HEK293 (cell line): ENCODE data around the gene SLC38A5.

Experiments
- CTCF ChIA-PET: fragments of 350-600 bp; formaldehyde crosslinking; extraction: SDS; loops from one replicate; lab custom pipeline; 2021; ENCODE audit warnings: antibody characterized with exemption; lab: Yijun Ruan, JAX
- POLR2A ChIA-PET: fragments of 300-600 bp; formaldehyde crosslinking; extraction: SDS; loops from one replicate; lab custom pipeline; 2020; ENCODE audit warnings: antibody characterized with exemption, inconsistent platforms; lab: Yijun Ruan, JAX
- H3K27ac ChIP-seq: fragments of 200-500 bp; sonication (Bioruptor generic); 2 replicates; pipeline ENCODE4 v1.5.1; 2014; ENCODE audit warnings: low read depth, low read length, control low read depth, inconsistent platforms; ENCODE audit errors: extremely low read depth
- H3K36me3 ChIP-seq, 2 experiments: fragments of 200-500 bp in 1 of 2; sonication (Bioruptor generic) in 1 of 2; 1 replicate in 1 of 2; 2 replicates in 1 of 2; pipeline ENCODE4 v1.5.1; 2014 to 2017; ENCODE audit warnings: inconsistent platforms in 2 of 2, low read length in 2 of 2; ENCODE audit not compliant: control insufficient read depth in 2 of 2, insufficient read depth in 1 of 2
- H3K4me1 ChIP-seq: fragments of 200-500 bp; sonication (Bioruptor generic); 2 replicates; pipeline ENCODE4 v1.5.1; 2014; ENCODE audit warnings: mild to moderate bottlenecking, low read length, inconsistent platforms; ENCODE audit not compliant: control insufficient read depth, insufficient read depth
- H3K4me3 ChIP-seq: 2 replicates; pipeline ENCODE4 v1.5.1; 2011; ENCODE audit warnings: low read depth, mild to moderate bottlenecking, control low read depth, low read length, moderate library complexity
- H3K9me3 ChIP-seq: fragments of 200-500 bp; sonication (Bioruptor generic); 2 replicates; pipeline ENCODE4 v1.5.1; 2014; ENCODE audit warnings: low read depth, low read length, inconsistent platforms; ENCODE audit not compliant: control insufficient read depth, insufficient read depth
- EGR2 ChIP-seq: fragments of 450-650 bp; formaldehyde crosslinking; IDR thresholded peaks from 2 replicates; pipeline ENCODE4 v1.5.1; 2016; ENCODE audit warnings: low read depth, missing biosample characterization, missing genetic modification characterization
- FEZF1 ChIP-seq: fragments of 450-650 bp; formaldehyde crosslinking; IDR thresholded peaks from 2 replicates; pipeline ENCODE4 v1.5.1; 2016; ENCODE audit warnings: missing biosample characterization, missing genetic modification characterization
- GLI4 ChIP-seq: fragments of 450-650 bp; formaldehyde crosslinking; IDR thresholded peaks from 2 replicates; pipeline ENCODE4 v1.5.1; 2016; ENCODE audit warnings: missing biosample characterization, missing genetic modification characterization
- IKZF3 ChIP-seq: fragments of 450-650 bp; IDR thresholded peaks from 2 replicates; pipeline ENCODE4 v1.5.0; 2018; ENCODE audit warnings: missing biosample characterization, mild to moderate bottlenecking, missing genetic modification characterization, moderate library complexity
- KLF10 ChIP-seq: fragments of 450-650 bp; IDR thresholded peaks from 2 replicates; pipeline ENCODE4 v1.5.1; 2018; ENCODE audit warnings: missing biosample characterization, mild to moderate bottlenecking, missing genetic modification characterization
- KLF16 ChIP-seq: fragments of 450-650 bp; formaldehyde crosslinking; IDR thresholded peaks from 2 replicates; pipeline ENCODE4 v1.5.1; 2017; ENCODE audit warnings: missing biosample characterization, missing genetic modification characterization
- RBAK ChIP-seq: fragments of 450-650 bp; formaldehyde crosslinking; IDR thresholded peaks from 2 replicates; pipeline ENCODE4 v1.5.1; 2016; ENCODE audit warnings: missing biosample characterization, missing genetic modification characterization
- TCF7L2 ChIP-seq: IDR thresholded peaks from 2 replicates; pipeline ENCODE4 v1.6.1; 2011; ENCODE audit warnings: low read depth, mild to moderate bottlenecking, inconsistent platforms, low read length, moderate library complexity, borderline replicate concordance
- ZBTB21 ChIP-seq: fragments of 450-650 bp; formaldehyde crosslinking; IDR thresholded peaks from 2 replicates; pipeline ENCODE4 v1.5.1; 2017; ENCODE audit warnings: missing biosample characterization, missing genetic modification characterization
- ZNF114 ChIP-seq: fragments of 450-650 bp; formaldehyde crosslinking; IDR thresholded peaks from 2 replicates; pipeline ENCODE4 v1.5.0; 2017; ENCODE audit warnings: missing biosample characterization, missing genetic modification characterization
- ZNF146 ChIP-seq: fragments of 450-650 bp; formaldehyde crosslinking; IDR thresholded peaks from 2 replicates; pipeline ENCODE4 v1.5.1; 2016; ENCODE audit warnings: missing biosample characterization, missing genetic modification characterization
- ZNF157 ChIP-seq: fragments of 450-650 bp; formaldehyde crosslinking; IDR thresholded peaks from 2 replicates; pipeline ENCODE4 v1.5.1; 2016; ENCODE audit warnings: missing biosample characterization, missing genetic modification characterization
- ZNF48 ChIP-seq: fragments of 450-650 bp; formaldehyde crosslinking; IDR thresholded peaks from 2 replicates; pipeline ENCODE4 v1.5.1; 2016; ENCODE audit warnings: missing biosample characterization, missing genetic modification characterization
- ZNF561 ChIP-seq: fragments of 450-650 bp; IDR thresholded peaks from 2 replicates; pipeline ENCODE4 v1.5.1; 2018; ENCODE audit warnings: missing biosample characterization, missing genetic modification characterization, borderline replicate concordance
- ZNF571 ChIP-seq: fragments of 450-650 bp; formaldehyde crosslinking; IDR thresholded peaks from 2 replicates; pipeline ENCODE4 v1.5.0; 2017; ENCODE audit warnings: missing biosample characterization, missing genetic modification characterization
- ZNF626 ChIP-seq: fragments of 450-650 bp; sonication (Bioruptor Pico); formaldehyde crosslinking; IDR thresholded peaks from 2 replicates; pipeline ENCODE4 v1.5.1; 2018; ENCODE audit warnings: missing biosample characterization, missing genetic modification characterization, inconsistent platforms
- ZNF664 ChIP-seq: fragments of 450-650 bp; formaldehyde crosslinking; IDR thresholded peaks from 2 replicates; pipeline ENCODE4 v1.5.1; 2016; ENCODE audit warnings: missing biosample characterization, missing genetic modification characterization
- ZNF76 ChIP-seq: fragments of 450-650 bp; formaldehyde crosslinking; IDR thresholded peaks from 2 replicates; pipeline ENCODE4; 2016; ENCODE audit warnings: low read depth, missing biosample characterization, missing genetic modification characterization, borderline replicate concordance
- ZNF776 ChIP-seq: fragments of 450-650 bp; formaldehyde crosslinking; IDR thresholded peaks from 2 replicates; pipeline ENCODE4 v1.5.0; 2017; ENCODE audit warnings: missing biosample characterization, missing genetic modification characterization, borderline replicate concordance
- TF ChIP-seq, protein P1 (sequence below): fragments of 450-650 bp; formaldehyde crosslinking; IDR thresholded peaks from 2 replicates; pipeline ENCODE4 v1.5.1; 2016; ENCODE audit warnings: missing biosample characterization, missing genetic modification characterization
- TF ChIP-seq, protein P2 (sequence below): sonication (generic); formaldehyde crosslinking; IDR thresholded peaks from 2 replicates; pipeline ENCODE4 v1.8.1; 2022; ENCODE audit warnings: mild to moderate bottlenecking, moderate library complexity, missing genetic modification reagents
- TF ChIP-seq, protein P3 (sequence below): fragments of 450-650 bp; formaldehyde crosslinking; IDR thresholded peaks from 2 replicates; pipeline ENCODE4 v1.5.1; 2016; ENCODE audit warnings: missing biosample characterization, missing genetic modification characterization
- TF ChIP-seq, protein P4 (sequence below): fragments of 450-650 bp; formaldehyde crosslinking; IDR thresholded peaks from 2 replicates; pipeline ENCODE4 v1.5.1; 2016; ENCODE audit warnings: missing biosample characterization, missing genetic modification characterization, borderline replicate concordance

The SLC38A5 gene

DNA sequence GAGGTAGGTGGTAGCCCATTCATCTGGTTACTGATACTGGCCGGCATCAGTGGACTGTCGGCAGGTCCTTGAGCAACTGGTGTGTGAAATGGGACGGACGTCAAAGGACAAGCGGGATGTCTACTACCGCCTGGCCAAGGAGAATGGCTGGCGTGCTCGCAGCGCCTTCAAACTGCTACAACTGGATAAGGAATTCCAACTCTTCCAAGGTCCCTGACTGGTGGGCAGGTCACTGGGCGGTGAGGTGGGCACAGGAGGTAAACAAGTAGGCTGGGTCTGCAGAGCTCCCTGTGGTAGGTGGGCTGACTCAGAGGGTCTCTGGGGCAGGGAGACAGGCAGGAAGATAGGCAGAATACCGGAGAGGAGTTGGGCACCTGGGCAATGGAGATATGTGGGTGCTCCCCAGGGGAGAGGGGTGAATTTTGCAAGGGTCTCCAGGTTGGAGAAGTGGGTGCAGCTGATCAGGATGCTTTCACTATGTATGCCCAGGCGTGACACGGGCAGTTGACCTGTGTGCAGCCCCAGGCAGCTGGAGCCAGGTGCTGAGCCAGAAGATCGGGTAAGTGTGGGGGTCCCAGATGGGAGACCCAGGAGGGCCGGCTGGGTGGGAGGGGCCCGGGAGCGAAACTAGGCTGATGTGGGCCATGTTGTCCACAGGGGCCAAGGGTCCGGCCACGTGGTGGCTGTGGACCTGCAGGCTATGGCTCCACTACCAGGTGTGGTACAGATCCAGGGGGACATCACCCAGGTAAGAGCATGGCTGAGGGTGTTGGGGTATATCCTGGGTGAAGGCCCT lies 8.1 kb upstream of the SLC38A5 start:
- H3K4me3 ChIP-seq = no peak overlapping the region
- TF ChIP-seq KLF10 (tag by site-specific recombination) = no peak
- TF ChIP-seq IKZF3 (tag by site-specific recombination) = no peak
- peak; percentile 11; the same call in 1 of the 2 replicates for TF ChIP-seq EGR2 (tag by site-specific recombination)
- TF ChIP-seq ZNF626 (tag by site-specific recombination) = no peak
- TF ChIP-seq, protein P1, sequence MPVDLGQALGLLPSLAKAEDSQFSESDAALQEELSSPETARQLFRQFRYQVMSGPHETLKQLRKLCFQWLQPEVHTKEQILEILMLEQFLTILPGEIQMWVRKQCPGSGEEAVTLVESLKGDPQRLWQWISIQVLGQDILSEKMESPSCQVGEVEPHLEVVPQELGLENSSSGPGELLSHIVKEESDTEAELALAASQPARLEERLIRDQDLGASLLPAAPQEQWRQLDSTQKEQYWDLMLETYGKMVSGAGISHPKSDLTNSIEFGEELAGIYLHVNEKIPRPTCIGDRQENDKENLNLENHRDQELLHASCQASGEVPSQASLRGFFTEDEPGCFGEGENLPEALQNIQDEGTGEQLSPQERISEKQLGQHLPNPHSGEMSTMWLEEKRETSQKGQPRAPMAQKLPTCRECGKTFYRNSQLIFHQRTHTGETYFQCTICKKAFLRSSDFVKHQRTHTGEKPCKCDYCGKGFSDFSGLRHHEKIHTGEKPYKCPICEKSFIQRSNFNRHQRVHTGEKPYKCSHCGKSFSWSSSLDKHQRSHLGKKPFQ = no peak
- TF ChIP-seq KLF16 (tag by site-specific recombination) = no peak
- POLR2A ChIA-PET = interaction anchor here (0.5 kb wide), 1 partner anchor 9 kb away, joined by 4 read pairs; no protein-coding TSS in a partner anchor
- H3K27ac ChIP-seq = no peak overlapping the region
- H3K9me3 ChIP-seq = no peaks in the 10 kb centered on the region
- peaks cover 0 to 50% of the 10 kb centered on the region in 2 experiments for H3K36me3 ChIP-seq
- 0 out of 2 replicates have a peak, but pooled peaks cover 2% of the 10 kb centered on the region for H3K4me1 ChIP-seq
- CTCF ChIA-PET = no interaction called here

DNA sequence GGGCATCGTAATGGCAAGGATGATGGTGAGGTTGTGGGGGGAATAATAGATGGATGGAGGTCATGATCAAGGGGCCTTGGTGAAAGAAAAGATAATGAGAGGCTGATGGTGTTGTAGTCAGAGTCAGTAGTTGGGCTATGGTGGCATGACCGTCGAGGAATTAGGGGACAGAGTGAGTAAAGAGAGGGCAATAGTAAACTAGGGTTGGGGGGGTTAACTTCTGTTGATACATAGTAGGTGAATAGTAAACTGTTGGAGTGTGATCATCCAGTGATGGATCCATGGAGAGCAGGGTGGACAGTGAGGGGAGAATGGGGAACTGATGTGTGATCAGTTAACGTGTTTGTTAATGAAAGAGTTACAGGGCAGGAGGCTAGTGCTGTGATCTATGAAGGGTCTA lies 6.9 kb upstream of the SLC38A5 start:
- CTCF ChIA-PET = interaction anchor here (0.6 kb wide), 1 partner anchor 393 kb away, joined by 3 read pairs; no protein-coding TSS in a partner anchor
- Histone ChIP-seq H3K36me3 (peaks cover 0 to 37% of the 10 kb centered on the region in 2 experiments; a peak in 2 of 3 replicates), H3K4me3 (peak overlapping the region; percentile 60), H3K9me3 (no peaks in the 10 kb centered on the region), H3K4me1 (0 out of 2 replicates have a peak, but pooled peaks cover 2% of the 10 kb centered on the region), H3K27ac (no peak overlapping the region)
- POLR2A ChIA-PET = no interaction called here
- TF ChIP-seq IKZF3 (tag by site-specific recombination) (no peak), ZNF157 (0 out of 2 replicates have a peak, but pooled peaks have one; percentile 4), ZNF664 (tag by site-specific recombination) (peak; percentile 90), GLI4 (tag by site-specific recombination) (no peak), ZBTB21 (tag by site-specific recombination) (no peak), ZNF571 (tag by site-specific recombination) (no peak)
- TF ChIP-seq, protein P2, sequence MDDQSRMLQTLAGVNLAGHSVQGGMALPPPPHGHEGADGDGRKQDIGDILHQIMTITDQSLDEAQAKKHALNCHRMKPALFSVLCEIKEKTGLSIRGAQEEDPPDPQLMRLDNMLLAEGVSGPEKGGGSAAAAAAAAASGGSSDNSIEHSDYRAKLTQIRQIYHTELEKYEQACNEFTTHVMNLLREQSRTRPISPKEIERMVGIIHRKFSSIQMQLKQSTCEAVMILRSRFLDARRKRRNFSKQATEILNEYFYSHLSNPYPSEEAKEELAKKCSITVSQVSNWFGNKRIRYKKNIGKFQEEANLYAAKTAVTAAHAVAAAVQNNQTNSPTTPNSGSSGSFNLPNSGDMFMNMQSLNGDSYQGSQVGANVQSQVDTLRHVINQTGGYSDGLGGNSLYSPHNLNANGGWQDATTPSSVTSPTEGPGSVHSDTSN = no peak

DNA sequence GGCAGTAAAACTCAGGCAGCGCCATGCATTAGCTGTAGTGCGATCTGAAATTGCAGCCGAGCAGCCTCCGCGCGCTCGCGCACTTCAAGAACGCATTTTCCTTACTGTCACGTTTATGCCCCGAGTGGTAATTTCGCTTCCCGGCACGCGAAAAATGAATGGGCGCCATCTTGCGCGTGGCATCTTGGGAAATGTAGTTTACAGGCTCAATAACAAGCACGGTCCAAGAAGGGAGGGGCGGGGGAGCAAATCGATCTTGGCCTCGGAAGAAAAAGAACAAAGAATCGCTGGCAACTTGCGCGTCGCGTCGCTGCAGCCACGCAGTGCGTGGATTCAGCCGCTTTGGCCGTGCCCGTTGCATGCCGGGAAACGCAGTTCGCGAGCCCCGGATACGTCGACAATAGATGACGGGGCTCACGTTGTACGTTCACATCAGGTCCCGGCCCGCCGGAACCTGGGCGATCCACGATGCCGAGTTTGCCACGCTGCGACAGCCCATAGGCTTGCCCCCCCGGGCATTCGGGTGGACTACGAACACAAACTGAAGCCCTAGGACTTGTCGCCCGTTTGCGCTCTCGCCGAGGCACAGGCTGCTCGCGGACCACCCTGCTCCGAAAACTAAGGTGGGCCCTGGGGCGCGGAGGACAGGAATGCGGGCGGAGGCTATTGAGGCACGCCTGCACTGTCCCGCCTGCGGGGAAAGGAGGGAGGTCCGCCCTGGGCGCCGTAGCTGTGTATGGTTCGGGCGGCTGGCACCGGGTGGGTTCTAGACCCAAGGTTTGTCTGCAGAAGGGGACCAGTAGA lies 5.9 kb upstream of the SLC38A5 start, which contains the start of gene FTSJ1:
TSS of gene FTSJ1 (plus strand) at position 426 of the 804 bp plus-strand sequence. CDS start 1,849 bp downstream, outside the sequence.
- Histone ChIP-seq H3K9me3 (no peaks in the 10 kb centered on the region), H3K4me3 (peak within 1 kb of the TSS; percentile 60), H3K27ac (peak within 1 kb of the TSS; percentile 38; the same call in 1 of the 2 replicates), H3K4me1 (0 out of 2 replicates have a peak, but pooled peaks cover 2% of the 10 kb centered on the region), H3K36me3 (peaks cover 0 to 28% of the 10 kb centered on the region in 2 experiments; a peak in 2 of 3 replicates)
- ChIA-PET CTCF (interaction anchor here (0.6 kb wide), 2 partner anchors 364 to 393 kb away, joined by 3 read pairs; no protein-coding TSS in a partner anchor), POLR2A (interaction anchor here (0.6 kb wide), 1 partner anchor 950 kb away, joined by 3 read pairs; no protein-coding TSS in a partner anchor)
- TF ChIP-seq, protein P3, sequence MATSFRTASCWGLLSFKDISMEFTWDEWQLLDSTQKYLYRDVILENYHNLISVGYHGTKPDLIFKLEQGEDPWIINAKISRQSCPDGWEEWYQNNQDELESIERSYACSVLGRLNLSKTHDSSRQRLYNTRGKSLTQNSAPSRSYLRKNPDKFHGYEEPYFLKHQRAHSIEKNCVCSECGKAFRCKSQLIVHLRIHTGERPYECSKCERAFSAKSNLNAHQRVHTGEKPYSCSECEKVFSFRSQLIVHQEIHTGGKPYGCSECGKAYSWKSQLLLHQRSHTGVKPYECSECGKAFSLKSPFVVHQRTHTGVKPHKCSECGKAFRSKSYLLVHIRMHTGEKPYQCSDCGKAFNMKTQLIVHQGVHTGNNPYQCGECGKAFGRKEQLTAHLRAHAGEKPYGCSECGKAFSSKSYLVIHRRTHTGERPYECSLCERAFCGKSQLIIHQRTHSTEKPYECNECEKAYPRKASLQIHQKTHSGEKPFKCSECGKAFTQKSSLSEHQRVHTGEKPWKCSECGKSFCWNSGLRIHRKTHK (tag by site-specific recombination) = no peak
- TF ChIP-seq ZNF776 (no peak), FEZF1 (tag by site-specific recombination) (no peak), GLI4 (tag by site-specific recombination) (no peak), ZNF48 (tag by site-specific recombination) (no peak), ZNF561 (tag by site-specific recombination) (no peak), ZNF76 (tag by site-specific recombination) (peak; percentile 99), ZNF626 (tag by site-specific recombination) (no peak), RBAK (tag by site-specific recombination) (no peak), ZNF146 (no peak), TCF7L2 (no peak), EGR2 (tag by site-specific recombination) (no peak; the same call in 1 of the 2 replicates), ZNF114 (tag by site-specific recombination) (no peak)
- TF ChIP-seq, protein P4, sequence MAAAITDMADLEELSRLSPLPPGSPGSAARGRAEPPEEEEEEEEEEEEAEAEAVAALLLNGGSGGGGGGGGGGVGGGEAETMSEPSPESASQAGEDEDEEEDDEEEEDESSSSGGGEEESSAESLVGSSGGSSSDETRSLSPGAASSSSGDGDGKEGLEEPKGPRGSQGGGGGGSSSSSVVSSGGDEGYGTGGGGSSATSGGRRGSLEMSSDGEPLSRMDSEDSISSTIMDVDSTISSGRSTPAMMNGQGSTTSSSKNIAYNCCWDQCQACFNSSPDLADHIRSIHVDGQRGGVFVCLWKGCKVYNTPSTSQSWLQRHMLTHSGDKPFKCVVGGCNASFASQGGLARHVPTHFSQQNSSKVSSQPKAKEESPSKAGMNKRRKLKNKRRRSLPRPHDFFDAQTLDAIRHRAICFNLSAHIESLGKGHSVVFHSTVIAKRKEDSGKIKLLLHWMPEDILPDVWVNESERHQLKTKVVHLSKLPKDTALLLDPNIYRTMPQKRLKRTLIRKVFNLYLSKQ (tag by site-specific recombination) = no peak
